HepG2 (cell line): ENCODE results near the gene IQCB1. TPM values are rescaled to one million over a fixed set of nuclear protein-coding genes. Genes with fewer than 3 reads are reported as not detected.

Source experiments
- HNRNPLL ChIP-seq: fragments of 200-400 bp; formaldehyde crosslinking; IDR thresholded peaks from 2 replicates; pipeline ENCODE4 v1.6.1; 2017; ENCODE audit warnings: mild to moderate bottlenecking, low read depth, low read length; ENCODE audit not compliant: poor library complexity, severe bottlenecking
- NFYB ChIP-seq: sonication (generic); formaldehyde crosslinking; IDR thresholded peaks from 2 replicates; pipeline ENCODE4 v1.4.0; 2020; ENCODE audit warnings: missing genetic modification reagents
- SIN3A ChIP-seq: IDR thresholded peaks from 2 replicates; pipeline ENCODE4 v1.6.1; 2011; ENCODE audit warnings: low read depth, mild to moderate bottlenecking, control low read depth, low read length, borderline replicate concordance
- TCF7L2 ChIP-seq: IDR thresholded peaks from 2 replicates; pipeline ENCODE4 v1.6.1; 2011; ENCODE audit warnings: mild to moderate bottlenecking, low read depth, low read length, moderate library complexity
- U2AF1 ChIP-seq: fragments of 200-400 bp; formaldehyde crosslinking; optimal IDR thresholded peaks from 2 replicates; pipeline ENCODE3; 2017; ENCODE audit warnings: mild to moderate bottlenecking, low read depth, low read length
- ZBTB1 ChIP-seq: sonication (generic); formaldehyde crosslinking; IDR thresholded peaks from 2 replicates; pipeline ENCODE4 v1.4.0; 2020; ENCODE audit warnings: missing genetic modification reagents, borderline replicate concordance
- ZBTB21 ChIP-seq: sonication (generic); formaldehyde crosslinking; IDR thresholded peaks from 2 replicates; pipeline ENCODE4 v1.4.0; 2020; ENCODE audit warnings: missing genetic modification reagents
- ZNF296 ChIP-seq: sonication (generic); formaldehyde crosslinking; conservative IDR thresholded peaks from 2 replicates; pipeline ENCODE4 v1.5.0; 2020; ENCODE audit warnings: mild to moderate bottlenecking, missing genetic modification reagents
- ZNF510 ChIP-seq: sonication (generic); formaldehyde crosslinking; IDR thresholded peaks from 2 replicates; pipeline ENCODE4 v1.4.0; 2020; ENCODE audit warnings: low read depth, mild to moderate bottlenecking, missing genetic modification reagents
- polyA plus RNA-seq, 8 experiments: library from polyadenylated mRNA; depleted of rRNA in 3 of 8; stranded (reverse) in 7 of 8; unstranded in 1 of 8; fragments of >200 nt; fragmentation: Illumina TruSeq in 4 of 8; extraction: Trizol in 4 of 8; gene quantifications; 2 replicates each; pipeline versions ENCODE4 v1.2.1 to v1.2.3, GENCODE V29; 2011 to 2016; ENCODE audit warnings: low read depth in 4 of 8, missing spikeins in 1 of 8, mixed read lengths in 1 of 8; ENCODE audit not compliant: insufficient read depth in 1 of 8
- total RNA-seq, 5 experiments: library from RNA; depleted of rRNA; stranded (reverse); fragments of >200 nt; fragmentation: Illumina TruSeq; extraction: Trizol; gene quantifications; 2 replicates each; pipeline ENCODE4 v1.2.3, GENCODE V29; 2016; ENCODE audit warnings: low read depth in 1 of 5
- TF ChIP-seq, protein P1 (sequence below): sonication (generic); formaldehyde crosslinking; IDR thresholded peaks from 2 replicates; pipeline ENCODE4 v1.5.1; 2020; ENCODE audit warnings: mild to moderate bottlenecking, missing genetic modification reagents, moderate library complexity
- TF ChIP-seq, protein P2 (sequence below): sonication (generic); formaldehyde crosslinking; IDR thresholded peaks from 2 replicates; pipeline ENCODE4 v1.4.0; 2020; ENCODE audit warnings: low read depth, mild to moderate bottlenecking, missing genetic modification reagents
- TF ChIP-seq, protein P3 (sequence below): sonication (generic); formaldehyde crosslinking; IDR thresholded peaks from 2 replicates; pipeline ENCODE4 v1.4.0; 2020; ENCODE audit warnings: missing genetic modification reagents, low read depth, mild to moderate bottlenecking, borderline replicate concordance
- TF ChIP-seq, protein P4 (sequence below): sonication (generic); formaldehyde crosslinking; IDR thresholded peaks from 2 replicates; pipeline ENCODE4 v1.8.0; 2022; ENCODE audit warnings: low read depth, missing genetic modification reagents
- TF ChIP-seq, protein P5 (sequence below): sonication (generic); formaldehyde crosslinking; IDR thresholded peaks from 2 replicates; pipeline ENCODE4 v1.9.0; 2021; ENCODE audit warnings: mild to moderate bottlenecking, missing genetic modification reagents

The IQCB1 gene
- total and polyA plus RNA-seq, 2 of the 13 experiments (the other 11 are each of a cell fraction or from before 2014, with no cell fraction given): 18.0 to 41.4 TPM

DNA sequence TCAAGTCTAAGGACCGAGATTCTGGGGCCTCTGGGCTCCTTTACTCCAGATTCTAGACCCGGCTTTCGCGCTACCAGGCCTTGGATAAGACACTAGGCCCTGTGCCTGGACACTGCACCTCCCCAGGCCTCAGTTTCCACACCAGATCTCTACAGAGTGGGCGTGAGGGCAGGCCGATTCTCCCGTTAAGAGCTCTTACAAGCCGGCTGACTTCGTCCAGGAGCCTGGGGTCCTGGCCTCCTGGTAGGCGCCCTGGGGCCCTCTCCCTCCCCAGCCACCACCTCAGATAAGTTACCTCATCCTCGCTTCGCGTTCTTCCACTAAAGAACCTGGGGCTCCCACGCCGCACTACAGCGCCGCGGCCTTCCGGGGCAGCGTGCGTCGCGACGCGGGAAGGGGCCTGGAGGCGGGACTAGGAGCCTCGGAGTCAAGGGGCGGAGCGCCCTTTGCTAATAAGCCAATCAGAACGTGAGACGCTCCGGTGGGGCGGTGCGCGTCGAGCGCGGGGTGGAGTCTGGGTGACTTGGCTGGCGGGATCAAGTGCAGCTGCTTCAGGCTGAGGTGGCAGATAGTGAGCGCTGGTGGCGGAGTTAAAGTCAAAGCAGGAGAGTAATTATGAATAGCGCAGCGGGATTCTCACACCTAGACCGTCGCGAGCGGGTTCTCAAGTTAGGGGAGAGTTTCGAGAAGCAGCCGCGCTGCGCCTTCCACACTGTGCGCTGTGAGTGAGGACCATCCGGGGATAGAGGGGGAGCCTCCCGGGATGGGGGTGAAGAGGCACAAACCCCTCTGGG is at the start of gene IQCB1, which contains the start of gene EAF2 (continued):
- TF ChIP-seq, protein P1, sequence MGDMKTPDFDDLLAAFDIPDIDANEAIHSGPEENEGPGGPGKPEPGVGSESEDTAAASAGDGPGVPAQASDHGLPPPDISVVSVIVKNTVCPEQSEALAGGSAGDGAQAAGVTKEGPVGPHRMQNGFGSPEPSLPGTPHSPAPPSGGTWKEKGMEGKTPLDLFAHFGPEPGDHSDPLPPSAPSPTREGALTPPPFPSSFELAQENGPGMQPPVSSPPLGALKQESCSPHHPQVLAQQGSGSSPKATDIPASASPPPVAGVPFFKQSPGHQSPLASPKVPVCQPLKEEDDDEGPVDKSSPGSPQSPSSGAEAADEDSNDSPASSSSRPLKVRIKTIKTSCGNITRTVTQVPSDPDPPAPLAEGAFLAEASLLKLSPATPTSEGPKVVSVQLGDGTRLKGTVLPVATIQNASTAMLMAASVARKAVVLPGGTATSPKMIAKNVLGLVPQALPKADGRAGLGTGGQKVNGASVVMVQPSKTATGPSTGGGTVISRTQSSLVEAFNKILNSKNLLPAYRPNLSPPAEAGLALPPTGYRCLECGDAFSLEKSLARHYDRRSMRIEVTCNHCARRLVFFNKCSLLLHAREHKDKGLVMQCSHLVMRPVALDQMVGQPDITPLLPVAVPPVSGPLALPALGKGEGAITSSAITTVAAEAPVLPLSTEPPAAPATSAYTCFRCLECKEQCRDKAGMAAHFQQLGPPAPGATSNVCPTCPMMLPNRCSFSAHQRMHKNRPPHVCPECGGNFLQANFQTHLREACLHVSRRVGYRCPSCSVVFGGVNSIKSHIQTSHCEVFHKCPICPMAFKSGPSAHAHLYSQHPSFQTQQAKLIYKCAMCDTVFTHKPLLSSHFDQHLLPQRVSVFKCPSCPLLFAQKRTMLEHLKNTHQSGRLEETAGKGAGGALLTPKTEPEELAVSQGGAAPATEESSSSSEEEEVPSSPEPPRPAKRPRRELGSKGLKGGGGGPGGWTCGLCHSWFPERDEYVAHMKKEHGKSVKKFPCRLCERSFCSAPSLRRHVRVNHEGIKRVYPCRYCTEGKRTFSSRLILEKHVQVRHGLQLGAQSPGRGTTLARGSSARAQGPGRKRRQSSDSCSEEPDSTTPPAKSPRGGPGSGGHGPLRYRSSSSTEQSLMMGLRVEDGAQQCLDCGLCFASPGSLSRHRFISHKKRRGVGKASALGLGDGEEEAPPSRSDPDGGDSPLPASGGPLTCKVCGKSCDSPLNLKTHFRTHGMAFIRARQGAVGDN (CRISPR knock-in tag): peak; percentile 97
- 0 out of 2 replicates have a peak, but pooled peaks have one; percentile 54 for TF ChIP-seq SIN3A
- peak; percentile 97 for TF ChIP-seq HNRNPLL
- peak; percentile 78 for TF ChIP-seq NFYB
- TF ChIP-seq U2AF1: no peak
- no peak for TF ChIP-seq ZNF510 (CRISPR knock-in tag)
- TF ChIP-seq ZNF296 (CRISPR knock-in tag): no peak
- TF ChIP-seq TCF7L2: no peak
- TF ChIP-seq, protein P2, sequence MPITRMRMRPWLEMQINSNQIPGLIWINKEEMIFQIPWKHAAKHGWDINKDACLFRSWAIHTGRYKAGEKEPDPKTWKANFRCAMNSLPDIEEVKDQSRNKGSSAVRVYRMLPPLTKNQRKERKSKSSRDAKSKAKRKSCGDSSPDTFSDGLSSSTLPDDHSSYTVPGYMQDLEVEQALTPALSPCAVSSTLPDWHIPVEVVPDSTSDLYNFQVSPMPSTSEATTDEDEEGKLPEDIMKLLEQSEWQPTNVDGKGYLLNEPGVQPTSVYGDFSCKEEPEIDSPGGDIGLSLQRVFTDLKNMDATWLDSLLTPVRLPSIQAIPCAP: no peak
- TF ChIP-seq, protein P3, sequence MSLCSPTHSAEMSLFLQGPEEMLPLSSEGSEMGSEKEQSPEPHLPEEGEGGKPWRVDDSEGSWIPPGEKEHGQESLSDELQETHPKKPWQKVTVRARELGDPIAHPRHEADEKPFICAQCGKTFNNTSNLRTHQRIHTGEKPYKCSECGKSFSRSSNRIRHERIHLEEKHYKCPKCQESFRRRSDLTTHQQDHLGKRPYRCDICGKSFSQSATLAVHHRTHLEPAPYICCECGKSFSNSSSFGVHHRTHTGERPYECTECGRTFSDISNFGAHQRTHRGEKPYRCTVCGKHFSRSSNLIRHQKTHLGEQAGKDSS (CRISPR knock-in tag): 0 out of 2 replicates have a peak, but pooled peaks have one; percentile 48
- no peak for TF ChIP-seq ZBTB21 (CRISPR knock-in tag)
- TF ChIP-seq, protein P4, sequence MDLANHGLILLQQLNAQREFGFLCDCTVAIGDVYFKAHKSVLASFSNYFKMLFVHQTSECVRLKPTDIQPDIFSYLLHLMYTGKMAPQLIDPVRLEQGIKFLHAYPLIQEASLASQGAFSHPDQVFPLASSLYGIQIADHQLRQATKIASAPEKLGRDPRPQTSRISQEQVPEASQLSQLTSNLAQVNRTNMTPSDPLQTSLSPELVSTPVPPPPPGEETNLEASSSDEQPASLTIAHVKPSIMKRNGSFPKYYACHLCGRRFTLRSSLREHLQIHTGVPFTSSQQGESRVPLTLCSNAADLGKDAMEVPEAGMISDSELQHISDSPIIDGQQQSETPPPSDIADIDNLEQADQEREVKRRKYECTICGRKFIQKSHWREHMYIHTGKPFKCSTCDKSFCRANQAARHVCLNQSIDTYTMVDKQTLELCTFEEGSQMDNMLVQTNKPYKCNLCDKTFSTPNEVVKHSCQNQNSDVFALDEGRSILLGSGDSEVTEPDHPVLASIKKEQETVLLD (CRISPR knock-in tag): no peak
- TF ChIP-seq, protein P5, sequence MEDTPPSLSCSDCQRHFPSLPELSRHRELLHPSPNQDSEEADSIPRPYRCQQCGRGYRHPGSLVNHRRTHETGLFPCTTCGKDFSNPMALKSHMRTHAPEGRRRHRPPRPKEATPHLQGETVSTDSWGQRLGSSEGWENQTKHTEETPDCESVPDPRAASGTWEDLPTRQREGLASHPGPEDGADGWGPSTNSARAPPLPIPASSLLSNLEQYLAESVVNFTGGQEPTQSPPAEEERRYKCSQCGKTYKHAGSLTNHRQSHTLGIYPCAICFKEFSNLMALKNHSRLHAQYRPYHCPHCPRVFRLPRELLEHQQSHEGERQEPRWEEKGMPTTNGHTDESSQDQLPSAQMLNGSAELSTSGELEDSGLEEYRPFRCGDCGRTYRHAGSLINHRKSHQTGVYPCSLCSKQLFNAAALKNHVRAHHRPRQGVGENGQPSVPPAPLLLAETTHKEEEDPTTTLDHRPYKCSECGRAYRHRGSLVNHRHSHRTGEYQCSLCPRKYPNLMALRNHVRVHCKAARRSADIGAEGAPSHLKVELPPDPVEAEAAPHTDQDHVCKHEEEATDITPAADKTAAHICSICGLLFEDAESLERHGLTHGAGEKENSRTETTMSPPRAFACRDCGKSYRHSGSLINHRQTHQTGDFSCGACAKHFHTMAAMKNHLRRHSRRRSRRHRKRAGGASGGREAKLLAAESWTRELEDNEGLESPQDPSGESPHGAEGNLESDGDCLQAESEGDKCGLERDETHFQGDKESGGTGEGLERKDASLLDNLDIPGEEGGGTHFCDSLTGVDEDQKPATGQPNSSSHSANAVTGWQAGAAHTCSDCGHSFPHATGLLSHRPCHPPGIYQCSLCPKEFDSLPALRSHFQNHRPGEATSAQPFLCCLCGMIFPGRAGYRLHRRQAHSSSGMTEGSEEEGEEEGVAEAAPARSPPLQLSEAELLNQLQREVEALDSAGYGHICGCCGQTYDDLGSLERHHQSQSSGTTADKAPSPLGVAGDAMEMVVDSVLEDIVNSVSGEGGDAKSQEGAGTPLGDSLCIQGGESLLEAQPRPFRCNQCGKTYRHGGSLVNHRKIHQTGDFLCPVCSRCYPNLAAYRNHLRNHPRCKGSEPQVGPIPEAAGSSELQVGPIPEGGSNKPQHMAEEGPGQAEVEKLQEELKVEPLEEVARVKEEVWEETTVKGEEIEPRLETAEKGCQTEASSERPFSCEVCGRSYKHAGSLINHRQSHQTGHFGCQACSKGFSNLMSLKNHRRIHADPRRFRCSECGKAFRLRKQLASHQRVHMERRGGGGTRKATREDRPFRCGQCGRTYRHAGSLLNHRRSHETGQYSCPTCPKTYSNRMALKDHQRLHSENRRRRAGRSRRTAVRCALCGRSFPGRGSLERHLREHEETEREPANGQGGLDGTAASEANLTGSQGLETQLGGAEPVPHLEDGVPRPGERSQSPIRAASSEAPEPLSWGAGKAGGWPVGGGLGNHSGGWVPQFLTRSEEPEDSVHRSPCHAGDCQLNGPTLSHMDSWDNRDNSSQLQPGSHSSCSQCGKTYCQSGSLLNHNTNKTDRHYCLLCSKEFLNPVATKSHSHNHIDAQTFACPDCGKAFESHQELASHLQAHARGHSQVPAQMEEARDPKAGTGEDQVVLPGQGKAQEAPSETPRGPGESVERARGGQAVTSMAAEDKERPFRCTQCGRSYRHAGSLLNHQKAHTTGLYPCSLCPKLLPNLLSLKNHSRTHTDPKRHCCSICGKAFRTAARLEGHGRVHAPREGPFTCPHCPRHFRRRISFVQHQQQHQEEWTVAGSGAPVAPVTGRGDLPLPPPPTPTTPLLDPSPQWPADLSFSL (CRISPR knock-in tag): no peak
- TF ChIP-seq ZBTB1 (CRISPR knock-in tag): no peak
